ENCODE measurements around the gene SLC20A1. TPM values are rescaled to one million over a fixed set of nuclear protein-coding genes. Genes with fewer than 3 reads are reported as not detected.

SLC20A1 gene
- total RNA-seq, 1 donor from 2014 or later, result 43.5 TPM

DNA sequence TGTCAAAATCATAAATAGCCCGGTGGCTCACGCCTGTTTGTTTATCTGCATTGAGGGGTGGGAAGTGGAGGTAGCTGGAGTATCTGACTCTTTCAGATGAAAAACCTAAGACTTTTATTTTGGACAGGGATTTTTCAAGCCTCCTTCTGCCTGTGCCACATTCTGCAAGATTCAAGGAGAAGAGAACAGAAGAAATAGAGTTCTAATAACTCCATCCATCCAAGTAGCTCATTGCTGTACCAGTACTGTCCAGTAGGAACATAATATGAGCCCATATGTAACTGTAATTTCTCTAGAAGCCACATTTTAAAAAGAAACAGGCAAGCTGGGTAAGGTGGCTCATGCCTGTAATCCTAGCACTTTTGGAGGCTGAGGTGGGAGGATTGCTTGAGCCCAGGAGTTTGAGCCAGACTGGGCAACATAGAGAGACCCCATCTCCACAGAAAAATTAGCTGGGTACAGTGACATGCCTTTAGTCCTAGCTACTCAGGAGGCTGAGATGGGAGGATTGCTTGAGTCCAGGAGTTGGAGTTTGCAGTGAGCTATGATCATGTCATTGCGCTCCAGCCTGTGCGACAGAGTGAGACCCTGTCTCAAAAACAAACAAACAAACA, 39.6 kb downstream of the SLC20A1 start:
- TF ChIP-seq, protein P1, sequence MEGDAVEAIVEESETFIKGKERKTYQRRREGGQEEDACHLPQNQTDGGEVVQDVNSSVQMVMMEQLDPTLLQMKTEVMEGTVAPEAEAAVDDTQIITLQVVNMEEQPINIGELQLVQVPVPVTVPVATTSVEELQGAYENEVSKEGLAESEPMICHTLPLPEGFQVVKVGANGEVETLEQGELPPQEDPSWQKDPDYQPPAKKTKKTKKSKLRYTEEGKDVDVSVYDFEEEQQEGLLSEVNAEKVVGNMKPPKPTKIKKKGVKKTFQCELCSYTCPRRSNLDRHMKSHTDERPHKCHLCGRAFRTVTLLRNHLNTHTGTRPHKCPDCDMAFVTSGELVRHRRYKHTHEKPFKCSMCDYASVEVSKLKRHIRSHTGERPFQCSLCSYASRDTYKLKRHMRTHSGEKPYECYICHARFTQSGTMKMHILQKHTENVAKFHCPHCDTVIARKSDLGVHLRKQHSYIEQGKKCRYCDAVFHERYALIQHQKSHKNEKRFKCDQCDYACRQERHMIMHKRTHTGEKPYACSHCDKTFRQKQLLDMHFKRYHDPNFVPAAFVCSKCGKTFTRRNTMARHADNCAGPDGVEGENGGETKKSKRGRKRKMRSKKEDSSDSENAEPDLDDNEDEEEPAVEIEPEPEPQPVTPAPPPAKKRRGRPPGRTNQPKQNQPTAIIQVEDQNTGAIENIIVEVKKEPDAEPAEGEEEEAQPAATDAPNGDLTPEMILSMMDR (IDR thresholded peaks at IDR 0.05), result no peak
- H3K4me3 ChIP-seq, result no peak overlapping the region
- H3K4me1 ChIP-seq, result no peaks in the 10 kb centered on the region
- ATAC-seq (no peak), DNase-seq (no peak)
- intact Hi-C loops (cut with DNase I), result loop anchor here (10.0 kb wide), 1 partner anchor 61 kb away; no protein-coding TSS in a partner anchor
- H3K27ac ChIP-seq, result no peak overlapping the region
- H3K27me3 ChIP-seq (ENCODE audit: low read depth), result no peaks in the 10 kb centered on the region
- H3K9me3 ChIP-seq, result no peaks in the 10 kb centered on the region
- H3K36me3 ChIP-seq, result no peaks in the 10 kb centered on the region

DNA sequence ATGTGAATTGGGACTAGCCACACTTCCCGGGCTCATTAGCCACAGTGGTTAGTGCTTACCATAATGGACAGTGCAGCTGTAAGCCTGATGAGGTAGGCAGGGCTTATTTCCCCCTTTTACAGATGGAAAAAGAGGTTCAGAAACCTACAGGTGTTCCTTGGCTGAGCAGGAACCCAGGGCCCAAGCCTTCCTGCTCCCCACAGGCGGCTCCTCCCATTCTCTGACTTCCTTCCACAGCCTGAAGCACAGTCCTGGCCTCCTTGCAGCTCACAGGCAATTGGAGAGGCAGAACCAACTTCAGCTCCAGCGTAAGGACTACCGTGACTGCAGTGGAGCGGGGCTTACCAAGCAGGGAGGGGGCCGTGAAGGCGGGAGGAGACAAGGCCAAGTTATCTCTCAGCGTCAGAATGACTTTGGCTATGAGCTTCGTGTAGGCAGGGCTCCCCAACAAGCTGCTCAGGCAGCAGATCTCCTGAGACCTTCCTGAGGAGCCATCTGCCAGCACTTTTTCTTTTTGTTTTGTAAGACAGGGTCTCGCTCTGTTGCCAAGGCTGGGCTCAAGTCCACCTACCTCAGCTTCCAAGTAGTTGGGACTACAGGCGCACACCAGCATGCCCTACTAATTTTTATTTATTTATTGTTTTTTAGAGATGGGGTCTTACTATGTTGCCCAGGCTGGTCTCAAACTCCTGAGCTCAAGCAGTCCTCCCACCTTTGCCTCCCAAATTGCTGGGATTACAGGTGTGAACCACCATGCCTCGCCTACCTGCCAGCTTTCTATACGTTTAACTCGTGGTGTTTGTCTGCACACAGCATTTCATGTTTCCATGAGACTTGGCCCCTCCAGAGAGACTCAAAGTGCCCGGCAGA, 40.8 kb downstream of the SLC20A1 start:
- H3K9me3 ChIP-seq, result no peaks in the 10 kb centered on the region
- intact Hi-C loops (cut with DNase I), result loop anchor here (10.0 kb wide), 1 partner anchor 62 kb away; no protein-coding TSS in a partner anchor
- H3K4me3 ChIP-seq, result no peak overlapping the region
- TF ChIP-seq, protein P1 (IDR thresholded peaks at IDR 0.05), result no peak
- no peak for ATAC-seq
- peaks cover 10% of the 10 kb centered on the region for H3K4me1 ChIP-seq
- H3K36me3 ChIP-seq, result no peaks in the 10 kb centered on the region
- H3K27me3 ChIP-seq (ENCODE audit: low read depth), result no peaks in the 10 kb centered on the region
- no peak overlapping the region for H3K27ac ChIP-seq
- DNase-seq, result no peak

DNA sequence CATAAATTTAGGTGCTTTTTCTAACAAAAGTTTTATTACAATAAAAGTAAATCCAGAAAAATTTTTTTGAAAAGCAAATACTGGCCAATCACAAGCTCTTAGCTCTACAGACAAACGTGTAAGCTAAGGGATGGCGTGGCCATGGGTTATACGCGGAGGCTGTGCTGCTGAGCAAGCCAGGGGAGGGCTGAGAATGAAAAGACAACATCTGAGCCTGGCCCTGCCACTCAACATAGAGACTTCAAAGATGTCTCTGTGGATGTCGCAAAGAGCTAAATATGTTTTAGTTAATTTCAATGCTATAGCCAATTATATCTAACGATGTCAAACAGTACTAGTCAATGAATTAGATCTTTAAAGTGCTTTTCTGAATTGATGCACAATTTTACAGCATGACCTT, 41.8 kb downstream of the SLC20A1 start:
- Histone ChIP-seq H3K9me3 (no peaks in the 10 kb centered on the region), H3K27me3 (ENCODE audit: low read depth) (no peaks in the 10 kb centered on the region), H3K4me3 (no peak overlapping the region), H3K4me1 (peaks cover 17% of the 10 kb centered on the region), H3K27ac (no peak overlapping the region), H3K36me3 (no peaks in the 10 kb centered on the region)
- intact Hi-C loops (cut with DNase I), result loop anchor here (10.0 kb wide), 1 partner anchor 63 kb away; no protein-coding TSS in a partner anchor
- DNase-seq, result no peak
- no peak for ATAC-seq
- TF ChIP-seq, protein P1 (IDR thresholded peaks at IDR 0.05), result no peak

DNA sequence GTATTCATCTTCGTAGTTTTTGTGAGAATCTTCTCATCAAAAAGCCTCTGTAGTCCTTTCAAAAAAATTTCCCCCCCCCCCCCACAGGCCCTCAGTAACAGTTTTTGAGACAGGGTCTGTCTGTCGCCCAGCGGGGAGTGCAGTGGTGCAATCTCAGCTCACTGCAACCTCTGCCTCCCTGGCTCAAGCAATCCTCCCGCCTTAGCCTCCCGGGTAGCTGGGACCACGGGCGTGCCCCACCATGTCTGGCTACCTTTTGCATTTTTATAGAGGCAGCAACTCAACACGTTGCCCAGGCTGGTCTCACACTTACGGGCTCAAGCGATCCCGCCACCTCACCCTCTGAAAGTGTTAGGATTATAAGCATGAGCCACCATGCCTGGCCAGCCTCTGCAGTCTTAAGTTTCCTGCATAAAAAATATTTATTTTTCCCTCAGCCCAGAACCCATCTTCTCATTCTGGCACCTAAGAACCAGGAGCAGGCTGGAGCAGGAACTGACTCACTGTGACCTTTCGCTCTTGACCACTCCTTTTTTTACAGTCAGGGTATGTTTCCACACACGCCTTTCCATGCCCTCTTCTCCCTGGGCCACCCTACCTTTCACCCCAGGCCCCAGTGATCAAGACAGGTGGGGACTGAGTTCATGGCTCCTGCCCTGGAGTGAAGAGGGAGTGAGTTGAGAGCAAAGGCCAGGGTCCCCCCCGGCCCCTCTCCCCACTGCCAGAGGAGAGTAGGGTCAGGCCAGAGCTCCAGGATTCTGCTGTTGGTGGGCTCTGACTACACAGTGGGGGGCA, 42.5 kb downstream of the SLC20A1 start:
- Histone ChIP-seq H3K27ac (no peak overlapping the region), H3K4me1 (peaks cover 25% of the 10 kb centered on the region), H3K4me3 (no peak overlapping the region), H3K9me3 (no peaks in the 10 kb centered on the region), H3K27me3 (ENCODE audit: low read depth) (no peaks in the 10 kb centered on the region), H3K36me3 (no peaks in the 10 kb centered on the region)
- TF ChIP-seq, protein P1 (IDR thresholded peaks at IDR 0.05), result no peak
- intact Hi-C loops (cut with DNase I), result loop anchor here (10.0 kb wide), 1 partner anchor 63 kb away; no protein-coding TSS in a partner anchor
- DNase-seq, result no peak
- no peak for ATAC-seq

DNA sequence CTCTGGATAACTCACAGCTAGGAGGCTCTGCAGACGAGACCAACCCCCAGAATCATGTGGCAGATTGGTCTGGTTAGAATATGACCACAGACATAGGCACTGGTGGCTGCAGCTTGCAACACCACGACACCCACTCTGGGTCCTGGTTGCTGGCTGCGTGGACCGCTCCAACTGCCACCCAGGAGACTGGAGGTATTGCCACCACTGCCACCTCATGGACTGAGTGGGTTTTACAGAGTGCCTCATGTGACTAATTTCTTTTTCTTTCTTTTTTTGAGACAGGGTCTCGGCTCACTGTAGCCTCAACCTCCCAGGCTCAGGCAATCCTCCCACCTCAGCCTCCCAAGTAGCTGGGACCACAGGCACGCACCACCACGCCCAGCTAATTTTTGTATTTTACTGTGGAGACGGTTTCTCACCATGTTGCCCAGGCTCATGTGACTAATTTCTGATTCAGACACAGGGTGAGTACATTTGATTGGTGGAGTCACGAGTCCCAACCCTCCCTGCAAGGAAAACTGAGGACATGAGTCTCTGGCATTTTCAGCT, 45.2 kb downstream of the SLC20A1 start:
- Histone ChIP-seq H3K9me3 (no peaks in the 10 kb centered on the region), H3K27me3 (ENCODE audit: low read depth) (no peaks in the 10 kb centered on the region), H3K27ac (peak overlapping the region; percentile 68), H3K36me3 (no peaks in the 10 kb centered on the region), H3K4me3 (peak overlapping the region; percentile 19), H3K4me1 (peaks cover 30% of the 10 kb centered on the region)
- TF ChIP-seq, protein P1 (IDR thresholded peaks at IDR 0.05), result peak; percentile 75
- peak; percentile 91 to 92 for ATAC-seq
- intact Hi-C loops (cut with DNase I), result no loop called here
- peak; percentile 91 for DNase-seq

Measured in lower lobe of right lung (tissue), 2 donors.